ENCODE results near the gene NFIC.

GRCh38 chr19:3505598-3506383 lies 139.4 kb downstream of the NFIC start, which contains the start of gene FZR1:
- TF ChIP-seq EZH2 (IDR thresholded peaks at IDR 0.05; ENCODE audit: borderline replicate concordance, low read length), result no peak
- no peak for TF ChIP-seq CTCF (conservative IDR thresholded peaks at IDR 0.05 in 1 of 2, IDR thresholded peaks at IDR 0.05 in 1 of 2; ENCODE audit: extremely low read depth in 1 of 2, insufficient read depth in 1 of 2, low read depth in 1 of 2, low read length in 2 of 2)

Measured in mammary epithelial cell (primary cell).